Esophagus muscularis mucosa (tissue), 4 donors: Measurements from ENCODE around the gene CNOT2.

Source experiments
- EP300 ChIP-seq: sonication (generic); formaldehyde crosslinking; IDR thresholded peaks from one replicate; pipeline ENCODE4 v1.6.1; 2017; ENCODE audit warnings: antibody characterized with exemption
- POLR2A ChIP-seq: fragments of 450-650 bp; IDR thresholded peaks from one replicate; pipeline ENCODE4 v1.6.1; 2017; ENCODE audit warnings: antibody characterized with exemption, moderate library complexity, mild to moderate bottlenecking, low read depth
- POLR2AphosphoS5 ChIP-seq, 2 donors: sonication (generic); formaldehyde crosslinking; IDR thresholded peaks; one replicate each; pipeline ENCODE4 v1.6.1; 2017; ENCODE audit warnings: antibody characterized with exemption in 2 of 2
- TF ChIP-seq, protein P1 (sequence below), 3 experiments: fragments of 200-600 bp in 2 of 3; fragments of 450-650 bp in 1 of 3; sonication (generic) in 2 of 3; IDR thresholded peaks; one replicate each; pipeline ENCODE4 v1.5.1; 2017 to 2019; ENCODE audit warnings: antibody characterized with exemption in 3 of 3, mild to moderate bottlenecking in 2 of 3, moderate library complexity in 1 of 3

- TF ChIP-seq, protein P1, sequence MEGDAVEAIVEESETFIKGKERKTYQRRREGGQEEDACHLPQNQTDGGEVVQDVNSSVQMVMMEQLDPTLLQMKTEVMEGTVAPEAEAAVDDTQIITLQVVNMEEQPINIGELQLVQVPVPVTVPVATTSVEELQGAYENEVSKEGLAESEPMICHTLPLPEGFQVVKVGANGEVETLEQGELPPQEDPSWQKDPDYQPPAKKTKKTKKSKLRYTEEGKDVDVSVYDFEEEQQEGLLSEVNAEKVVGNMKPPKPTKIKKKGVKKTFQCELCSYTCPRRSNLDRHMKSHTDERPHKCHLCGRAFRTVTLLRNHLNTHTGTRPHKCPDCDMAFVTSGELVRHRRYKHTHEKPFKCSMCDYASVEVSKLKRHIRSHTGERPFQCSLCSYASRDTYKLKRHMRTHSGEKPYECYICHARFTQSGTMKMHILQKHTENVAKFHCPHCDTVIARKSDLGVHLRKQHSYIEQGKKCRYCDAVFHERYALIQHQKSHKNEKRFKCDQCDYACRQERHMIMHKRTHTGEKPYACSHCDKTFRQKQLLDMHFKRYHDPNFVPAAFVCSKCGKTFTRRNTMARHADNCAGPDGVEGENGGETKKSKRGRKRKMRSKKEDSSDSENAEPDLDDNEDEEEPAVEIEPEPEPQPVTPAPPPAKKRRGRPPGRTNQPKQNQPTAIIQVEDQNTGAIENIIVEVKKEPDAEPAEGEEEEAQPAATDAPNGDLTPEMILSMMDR (IDR thresholded peaks at IDR 0.05), result no peak
- no peak for TF ChIP-seq POLR2AphosphoS5 (IDR thresholded peaks at IDR 0.05)
- TF ChIP-seq POLR2A, result no peak
- no peak for TF ChIP-seq EP300
These were observed 28.1 kb upstream of the CNOT2 start for GRCh38 chr12:70214972-70215617.
